Gastrocnemius medialis (tissue), 4 donors: ENCODE data around the gene KIF4B.

Source experiments
- POLR2A ChIP-seq, 2 donors: fragments of 450-650 bp; IDR thresholded peaks; one replicate each; pipeline ENCODE4 v1.6.1; 2017; ENCODE audit warnings: antibody characterized with exemption in 2 of 2, mild to moderate bottlenecking in 2 of 2, moderate library complexity in 2 of 2
- TF ChIP-seq, protein P1 (sequence below), 5 experiments: fragments of 450-650 bp in 3 of 5; fragments of 200-600 bp in 2 of 5; sonication (generic) in 2 of 5; IDR thresholded peaks in 4 of 5; conservative IDR thresholded peaks in 1 of 5; 1 replicate in 4 of 5; 2 replicates in 1 of 5; pipeline ENCODE4 v1.5.1; 2016 to 2019; ENCODE audit warnings: antibody characterized with exemption in 5 of 5, mild to moderate bottlenecking in 3 of 5, moderate library complexity in 3 of 5

DNA sequence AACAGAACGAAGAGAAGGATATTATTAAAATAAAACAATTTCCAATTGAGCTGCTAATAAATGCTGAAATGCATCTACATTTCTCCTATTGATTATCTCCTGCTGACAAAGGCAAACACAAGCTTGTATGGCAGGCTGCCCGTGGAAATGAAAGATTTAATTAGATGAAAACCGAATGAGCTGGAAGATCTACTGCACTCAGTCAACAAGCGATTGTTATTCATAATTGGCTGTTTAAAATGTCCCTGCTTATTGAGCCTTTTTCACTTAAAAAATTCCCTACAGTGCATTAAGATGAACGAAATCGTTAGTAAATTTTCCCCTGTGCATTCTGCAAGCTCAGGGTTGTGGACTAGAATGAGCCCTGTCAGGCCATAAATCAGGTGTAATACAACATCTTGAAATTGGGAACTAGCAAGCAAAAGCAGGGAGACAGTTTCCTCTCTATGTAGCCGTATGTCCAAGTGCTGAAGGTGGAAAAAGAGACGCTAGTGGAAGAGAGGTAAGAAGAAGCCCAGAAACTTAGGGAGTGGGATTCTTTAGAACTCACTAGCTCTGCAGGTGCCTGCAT lies 28.5 kb upstream of the KIF4B start:
- TF ChIP-seq, protein P1, sequence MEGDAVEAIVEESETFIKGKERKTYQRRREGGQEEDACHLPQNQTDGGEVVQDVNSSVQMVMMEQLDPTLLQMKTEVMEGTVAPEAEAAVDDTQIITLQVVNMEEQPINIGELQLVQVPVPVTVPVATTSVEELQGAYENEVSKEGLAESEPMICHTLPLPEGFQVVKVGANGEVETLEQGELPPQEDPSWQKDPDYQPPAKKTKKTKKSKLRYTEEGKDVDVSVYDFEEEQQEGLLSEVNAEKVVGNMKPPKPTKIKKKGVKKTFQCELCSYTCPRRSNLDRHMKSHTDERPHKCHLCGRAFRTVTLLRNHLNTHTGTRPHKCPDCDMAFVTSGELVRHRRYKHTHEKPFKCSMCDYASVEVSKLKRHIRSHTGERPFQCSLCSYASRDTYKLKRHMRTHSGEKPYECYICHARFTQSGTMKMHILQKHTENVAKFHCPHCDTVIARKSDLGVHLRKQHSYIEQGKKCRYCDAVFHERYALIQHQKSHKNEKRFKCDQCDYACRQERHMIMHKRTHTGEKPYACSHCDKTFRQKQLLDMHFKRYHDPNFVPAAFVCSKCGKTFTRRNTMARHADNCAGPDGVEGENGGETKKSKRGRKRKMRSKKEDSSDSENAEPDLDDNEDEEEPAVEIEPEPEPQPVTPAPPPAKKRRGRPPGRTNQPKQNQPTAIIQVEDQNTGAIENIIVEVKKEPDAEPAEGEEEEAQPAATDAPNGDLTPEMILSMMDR (IDR thresholded peaks at IDR 0.05 in 4 of 5, conservative IDR thresholded peaks at IDR 0.05 in 1 of 5), result no peak
- no peak for TF ChIP-seq POLR2A (IDR thresholded peaks at IDR 0.05)
